ENCODE results near the gene ADORA3.

GRCh38 chr1:111454859-111455641 is 48.4 kb downstream of the ADORA3 start:
- no peak for TF ChIP-seq ZNF274 (IDR thresholded peaks at IDR 0.05; ENCODE audit: low read depth, low read length)
- TF ChIP-seq YY1 (IDR thresholded peaks at IDR 0.05; ENCODE audit: insufficient read depth, insufficient read length): no peak

All from NT2/D1 (cell line).